Forelimb muscle (tissue), 1 donor: ENCODE measurements around the gene ARPIN. TPM values are rescaled to one million over a fixed set of nuclear protein-coding genes. Genes with fewer than 3 reads are reported as not detected.
"Not testable (repeated sequence)": the region's sequence is repeated elsewhere in the genome, so short reads cannot be mapped to it uniquely, and the experiment has no call there.

Experiments used
- DNase-seq: peaks from one replicate; pipeline ENCODE4 v3.0.0-alpha.2; 2013; ENCODE audit warnings: low read depth
- polyA plus RNA-seq: library from polyadenylated mRNA; unstranded; fragments of 120-200 nt; gene quantifications from one replicate; pipeline ENCODE4 v1.2.1, GENCODE V29; 2013; ENCODE audit not compliant: insufficient read length

The ARPIN gene
- polyA plus RNA-seq, 1 donor = 13.8 TPM

- no peak for DNase-seq
Measured at GRCh38 chr15:89910891-89911626, 1.7 kb downstream of the ARPIN start.

- no peak for DNase-seq
Measured at GRCh38 chr15:89909611-89910010, 3.1 kb downstream of the ARPIN start.

- DNase-seq = no peak
Measured at GRCh38 chr15:89908226-89908625, 4.5 kb downstream of the ARPIN start.

GRCh38 chr15:89907289-89907688, 5.5 kb downstream of the ARPIN start:
- no peak for DNase-seq

- DNase-seq = no peak
Measured at GRCh38 chr15:89905846-89906378, 6.8 kb downstream of the ARPIN start.

GRCh38 chr15:89904519-89904918, 8.2 kb downstream of the ARPIN start:
- DNase-seq = no peak

GRCh38 chr15:89903858-89904130, 9.0 kb downstream of the ARPIN start:
- no peak for DNase-seq

GRCh38 chr15:89903015-89903857, 9.5 kb downstream of the ARPIN start:
- DNase-seq = no peak

- no peak for DNase-seq
Measured at GRCh38 chr15:89900849-89901248, 11.9 kb downstream of the ARPIN start.

- DNase-seq = no peak
Measured at GRCh38 chr15:89899951-89900567, 12.7 kb downstream of the ARPIN start.

GRCh38 chr15:89899295-89899945, 13.3 kb downstream of the ARPIN start:
- no peak for DNase-seq

- no peak for DNase-seq
Measured at GRCh38 chr15:89898614-89899294, 14.0 kb downstream of the ARPIN start.

- no peak for DNase-seq
Measured at GRCh38 chr15:89898146-89898545, 14.6 kb downstream of the ARPIN start.

GRCh38 chr15:89893696-89894447, 18.9 kb downstream of the ARPIN start, which contains the start of gene AP3S2:
Gene AP3S2 (minus strand): TSS chr15:89893994. CDS start chr15:89893949, 45 bp downstream.
- DNase-seq = peak; percentile 85

GRCh38 chr15:89893027-89893426, 19.7 kb downstream of the ARPIN start:
- no peak for DNase-seq

GRCh38 chr15:89888214-89888804, 24.4 kb downstream of the ARPIN start:
- no peak for DNase-seq

- DNase-seq = no peak
Measured at GRCh38 chr15:89885611-89886010, 27.1 kb downstream of the ARPIN start.

- DNase-seq = not testable (repeated sequence)
Measured at GRCh38 chr15:89885179-89885578, 27.6 kb downstream of the ARPIN start.

GRCh38 chr15:89883518-89883917, 29.2 kb downstream of the ARPIN start:
- DNase-seq = no peak

GRCh38 chr15:89880727-89881126, 32.0 kb downstream of the ARPIN start:
- no peak for DNase-seq
